ENCODE results near the gene PGR.

The PGR gene

GRCh38 chr11:101010899-101011298, 118.7 kb downstream of the PGR start:
- DNase-seq (ENCODE audit: low read depth in 2 of 2) = no peak

DNA sequence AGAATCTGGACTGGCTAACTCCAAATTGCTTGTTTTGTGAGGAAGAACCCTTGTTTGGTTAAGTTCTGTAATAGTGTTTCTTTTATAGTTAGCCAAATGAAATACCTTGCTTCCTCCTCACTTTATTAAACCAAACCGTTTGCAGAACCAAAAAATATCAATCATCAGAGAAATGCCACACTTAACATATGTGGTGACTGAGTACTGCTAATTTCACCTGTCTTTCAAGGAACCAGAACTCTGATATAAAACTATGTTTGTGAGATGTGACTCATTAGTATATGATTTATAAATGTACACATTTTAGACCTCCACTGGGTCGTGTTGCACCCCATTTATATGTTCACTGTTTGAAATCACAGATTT, 119.9 kb downstream of the PGR start:
- DNase-seq (ENCODE audit: low read depth in 2 of 2) = no peak

GRCh38 chr11:101008961-101009689, 120.5 kb downstream of the PGR start:
- no peak for DNase-seq (ENCODE audit: low read depth in 2 of 2)

- DNase-seq (ENCODE audit: low read depth in 2 of 2) = no peak
These were observed 126.1 kb downstream of the PGR start for GRCh38 chr11:101003468-101003867.

GRCh38 chr11:100999756-101000155, 129.9 kb downstream of the PGR start:
- DNase-seq (ENCODE audit: low read depth in 2 of 2) = no peak

GRCh38 chr11:100994966-100995365, 134.6 kb downstream of the PGR start:
- no peak for DNase-seq (ENCODE audit: low read depth in 2 of 2)

- no peak for DNase-seq (ENCODE audit: low read depth in 2 of 2)
These were observed 138.1 kb downstream of the PGR start for GRCh38 chr11:100991541-100991940.

DNA sequence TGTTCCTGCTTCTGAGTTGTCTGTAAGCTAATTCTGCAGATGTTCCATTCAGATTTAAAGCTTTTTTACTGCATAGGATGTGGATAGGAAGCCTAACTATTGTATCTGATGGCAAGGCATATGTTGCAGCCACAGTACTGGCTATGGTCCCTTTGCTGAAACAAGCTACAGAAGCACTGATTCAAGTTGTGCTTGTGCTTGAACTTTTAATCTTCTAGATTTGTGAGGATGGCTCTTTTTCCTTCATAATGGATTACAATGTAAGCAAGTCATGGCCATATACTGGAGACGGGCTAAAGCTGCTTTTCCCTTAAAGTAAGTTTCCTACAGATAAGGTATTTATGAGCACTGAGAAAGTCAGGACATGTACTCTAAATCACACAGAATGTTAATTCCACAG, 138.7 kb downstream of the PGR start:
- no peak for DNase-seq (ENCODE audit: low read depth in 2 of 2)

DNA sequence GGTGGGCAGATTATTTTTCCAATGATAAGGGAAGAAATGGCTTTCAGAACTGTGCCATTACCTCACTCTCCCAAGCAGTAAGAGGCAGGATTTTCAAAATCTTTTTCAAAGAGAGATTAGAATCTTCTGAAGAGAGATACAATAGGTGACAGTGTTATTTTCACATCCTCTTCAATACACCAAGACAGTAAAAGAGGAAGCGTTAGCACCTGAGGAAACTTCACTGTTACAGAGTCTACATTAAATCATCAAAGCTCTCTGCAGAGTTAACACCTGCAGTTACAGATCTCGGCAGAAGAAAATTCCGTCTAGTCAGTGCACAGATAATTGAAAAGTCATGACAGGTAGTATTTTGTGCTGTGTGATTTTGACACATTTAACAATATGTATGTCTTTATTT, 144.9 kb downstream of the PGR start:
- DNase-seq (ENCODE audit: low read depth in 2 of 2) = no peak

GRCh38 chr11:100981196-100981824, 148.3 kb downstream of the PGR start:
- DNase-seq (ENCODE audit: low read depth in 2 of 2) = no peak

DNA sequence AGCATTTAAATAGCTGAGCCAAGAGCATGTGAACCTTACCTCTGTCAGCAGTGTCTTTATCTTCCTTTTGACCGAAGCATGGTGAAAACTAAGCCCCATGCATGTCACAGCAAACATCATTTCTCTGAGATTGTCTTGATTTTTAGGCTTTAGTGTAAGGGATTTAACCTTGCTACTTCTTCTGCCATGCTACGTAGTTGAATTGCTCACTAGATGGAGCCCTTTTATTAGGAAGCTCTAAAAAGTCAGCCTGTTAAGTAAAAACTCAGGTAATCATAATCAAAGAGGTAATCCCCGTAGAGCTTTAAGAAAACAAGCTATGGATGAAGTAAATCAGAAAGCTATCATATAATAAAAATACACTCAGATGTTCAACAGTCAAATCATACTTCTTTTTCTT, 149.5 kb downstream of the PGR start:
- DNase-seq (ENCODE audit: low read depth in 2 of 2) = no peak
